ENCODE data around the gene ENPEP.

GRCh38 chr4:110510955-110511544 is 35.1 kb downstream of the ENPEP start:
- no peak for TF ChIP-seq POLR2A (IDR thresholded peaks at IDR 0.05; ENCODE audit: low read depth, low read length)
- TF ChIP-seq POLR2AphosphoS5 (IDR thresholded peaks at IDR 0.05; ENCODE audit: low read depth, low read length) = no peak
- TF ChIP-seq TAF1 (IDR thresholded peaks at IDR 0.05; ENCODE audit: borderline replicate concordance, low read depth, low read length) = no peak

Data from GM12892 (cell line).